NOMO-1 treated with dmso at 0.1 percent for 144 hours (cell line): ENCODE results near the gene CELF1.

Experiments used
- DNase-seq: peaks from one replicate; lab custom pipeline; 2025; ENCODE audit not compliant: unreplicated experiment; lab: John Stamatoyannopoulos, UW

Gene CELF1

GRCh38 chr11:47488674-47489394 is 64.1 kb downstream of the CELF1 start:
- DNase-seq, result no peak

- no peak for DNase-seq
Measured at GRCh38 chr11:47488111-47488510, 64.8 kb downstream of the CELF1 start.

DNA sequence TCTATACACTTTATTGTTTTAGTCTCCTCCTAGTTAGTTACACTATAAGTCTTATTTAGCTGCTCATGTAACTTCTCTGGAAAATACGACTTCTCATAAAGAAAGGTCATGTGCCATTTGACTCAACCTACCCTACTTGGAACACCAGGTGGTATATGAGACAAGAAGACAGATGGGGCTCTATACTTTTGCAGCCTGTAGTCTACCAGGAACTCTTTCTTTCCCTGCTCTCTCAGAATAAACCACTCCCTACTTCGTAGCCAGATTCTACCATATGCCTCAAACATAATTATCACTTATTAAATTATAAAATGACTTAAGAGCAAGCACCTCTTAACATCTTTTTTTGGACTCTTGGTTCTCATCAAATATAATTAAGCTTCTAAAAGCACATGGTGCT is 65.5 kb downstream of the CELF1 start:
- DNase-seq, result no peak

DNA sequence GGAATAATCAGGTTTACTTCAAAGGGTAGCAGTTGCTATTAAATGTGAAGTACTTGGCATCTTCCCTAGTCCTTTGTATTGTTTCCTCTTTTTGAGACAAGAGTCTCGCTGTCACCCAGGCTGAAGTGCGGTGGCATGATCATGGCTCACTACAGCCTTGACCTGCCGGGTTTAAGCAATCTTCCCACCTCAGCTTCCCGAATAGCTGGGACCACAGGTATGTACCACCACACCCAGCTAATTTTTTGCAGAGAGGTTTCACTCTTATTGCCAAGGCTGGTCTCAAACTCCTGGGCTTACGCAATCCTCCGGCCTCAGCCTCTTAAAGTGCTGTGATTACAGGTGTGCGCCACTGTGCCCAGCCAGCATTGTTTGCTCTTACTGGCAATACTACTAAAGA is 67.8 kb downstream of the CELF1 start:
- DNase-seq, result no peak

- no peak for DNase-seq
Measured at GRCh38 chr11:47483457-47483856, 69.5 kb downstream of the CELF1 start.

- no peak for DNase-seq
Measured at GRCh38 chr11:47480762-47481161, 72.2 kb downstream of the CELF1 start.

DNA sequence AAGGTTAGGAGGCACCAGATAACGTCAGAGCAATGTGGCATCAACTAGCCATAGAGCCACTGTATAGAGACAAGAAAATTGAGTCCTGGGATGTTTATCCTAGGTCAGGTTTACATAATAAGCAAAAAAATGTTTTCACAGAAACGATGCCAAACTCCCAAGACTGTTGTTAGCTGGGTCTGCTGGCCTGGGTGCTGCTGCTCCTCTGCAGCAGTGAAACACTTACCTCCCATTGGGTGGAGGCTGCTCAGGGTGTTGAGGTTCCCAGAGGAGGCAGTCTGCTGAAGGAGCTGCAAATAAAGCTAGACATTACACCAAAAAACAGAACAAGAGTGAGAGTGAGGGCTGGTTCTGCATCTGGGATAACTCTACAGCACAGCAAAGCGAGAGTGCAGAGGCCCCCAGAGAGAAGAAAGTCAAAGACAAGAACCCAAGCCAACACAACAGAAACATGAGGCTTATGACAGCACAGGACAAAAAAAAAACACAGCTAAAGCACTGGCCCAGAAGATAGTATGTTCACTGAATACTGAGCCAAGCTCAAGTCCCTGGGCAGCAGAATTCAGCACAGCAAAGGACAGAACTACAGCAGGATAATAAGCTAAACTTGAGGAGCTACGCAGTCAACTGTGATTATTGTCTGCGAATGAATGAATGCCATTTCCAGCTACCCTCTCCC is 74.1 kb downstream of the CELF1 start:
- no peak for DNase-seq

DNA sequence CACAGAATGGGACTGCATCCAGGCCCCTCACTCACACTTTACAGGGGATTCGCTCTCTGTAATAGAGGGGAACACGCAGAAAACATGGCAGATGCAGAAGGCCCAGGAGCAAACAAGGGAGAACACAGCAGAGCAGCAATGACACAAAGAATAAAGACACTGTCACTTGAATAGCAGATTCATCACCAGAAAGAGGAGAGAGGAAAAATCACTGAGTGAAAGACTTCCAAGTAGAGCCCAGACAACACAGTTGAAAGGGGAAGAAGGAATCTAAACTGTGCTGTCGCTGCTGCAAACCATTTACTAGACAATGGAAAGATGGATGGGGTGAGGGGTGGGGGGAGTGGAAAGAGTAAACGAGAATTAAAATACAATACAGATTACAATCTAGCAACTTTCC is 75.2 kb downstream of the CELF1 start:
- no peak for DNase-seq

- no peak for DNase-seq
Measured at GRCh38 chr11:47477323-47477722, 75.6 kb downstream of the CELF1 start.

GRCh38 chr11:47470671-47471070 is 82.3 kb downstream of the CELF1 start:
- DNase-seq, result no peak

GRCh38 chr11:47469361-47470179 is 83.4 kb downstream of the CELF1 start:
- no peak for DNase-seq

- no peak for DNase-seq
Measured at GRCh38 chr11:47468598-47469214, 84.2 kb downstream of the CELF1 start.

DNA sequence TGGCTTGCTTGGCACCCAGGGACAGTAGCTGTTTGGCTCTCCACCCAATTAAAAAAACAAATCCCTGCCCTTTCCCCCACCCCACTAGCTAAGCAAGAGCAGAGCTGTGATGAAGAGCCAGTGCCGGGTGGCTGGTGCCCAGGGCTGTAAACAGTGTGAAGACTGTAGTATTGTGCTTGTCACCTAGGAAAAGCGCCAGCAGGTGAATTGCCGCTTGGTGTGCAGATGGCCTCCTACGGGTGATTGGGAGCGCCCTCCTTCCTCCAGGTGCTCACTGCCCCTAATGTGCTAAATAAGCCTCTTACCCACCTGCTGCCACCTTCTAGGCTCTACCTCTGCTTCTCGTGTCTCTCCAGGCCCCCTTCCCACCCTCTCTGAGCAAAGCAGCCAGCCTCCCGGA is 85.6 kb downstream of the CELF1 start:
- DNase-seq, result no peak

GRCh38 chr11:47466701-47467250 is 86.2 kb downstream of the CELF1 start:
- no peak for DNase-seq

DNA sequence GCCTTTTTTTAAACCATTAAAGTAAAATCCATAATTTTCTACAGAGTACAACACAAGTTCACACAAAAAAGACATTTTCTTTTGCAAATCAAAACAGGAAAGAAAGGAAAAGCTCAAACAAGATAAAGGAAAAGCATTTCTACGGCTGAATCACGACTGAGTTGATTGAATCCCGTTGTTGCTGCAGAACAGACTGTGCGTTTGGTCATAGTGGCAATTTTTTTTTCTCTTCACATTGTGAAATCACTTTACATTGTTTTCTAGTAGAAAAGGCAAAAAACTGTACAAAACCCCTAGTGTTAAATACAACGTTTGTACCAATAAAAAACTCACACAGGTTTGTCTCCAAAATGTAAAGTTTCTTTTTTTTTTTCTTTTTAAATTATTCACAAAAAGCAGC is 86.7 kb downstream of the CELF1 start:
- DNase-seq, result no peak

DNA sequence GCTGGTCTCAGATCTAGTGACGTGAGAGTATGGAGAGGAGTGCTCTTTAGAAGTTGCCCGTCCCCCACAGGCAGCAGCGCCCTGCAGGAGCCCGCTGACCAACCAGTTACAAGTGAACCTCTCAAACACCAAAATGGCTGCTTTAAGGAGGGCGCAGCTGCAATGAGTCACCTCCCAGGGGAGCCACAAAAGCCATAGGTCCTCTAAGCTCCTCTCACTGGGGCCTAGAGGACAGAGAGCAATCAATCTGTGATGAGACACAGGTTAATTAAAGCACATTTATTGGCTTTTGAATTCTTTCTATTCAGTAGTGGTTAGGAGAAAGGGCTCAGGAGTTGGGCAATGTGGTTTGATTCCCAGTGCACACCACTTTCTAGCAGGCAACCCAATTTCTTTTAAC is 88.4 kb downstream of the CELF1 start:
- DNase-seq, result no peak

- no peak for DNase-seq
Measured at GRCh38 chr11:47461876-47462275, 91.1 kb downstream of the CELF1 start.

GRCh38 chr11:47460571-47461235 is 92.2 kb downstream of the CELF1 start:
- no peak for DNase-seq

GRCh38 chr11:47454258-47454671 is 98.7 kb downstream of the CELF1 start:
- peak; percentile 86 for DNase-seq

DNA sequence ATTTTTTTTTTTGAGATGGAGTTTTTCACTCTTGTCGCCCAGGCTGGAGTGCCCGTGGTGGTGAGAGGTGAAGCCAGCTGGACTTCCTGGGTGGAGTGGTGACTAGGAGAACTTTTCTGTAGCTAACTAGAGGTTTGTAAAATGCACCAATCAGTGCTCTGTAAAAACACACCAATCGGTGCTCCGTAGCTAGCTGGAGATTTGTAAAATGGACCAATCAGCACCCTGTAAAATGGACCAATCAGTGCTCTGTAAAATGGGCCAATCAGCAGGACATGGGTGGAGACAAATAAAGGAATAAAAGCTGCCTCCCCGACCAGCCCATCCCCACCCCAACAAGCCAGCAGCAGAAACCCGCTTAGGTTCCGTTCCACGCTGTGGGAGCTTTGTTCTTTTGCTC is 99.6 kb downstream of the CELF1 start:
- DNase-seq, result no peak

DNA sequence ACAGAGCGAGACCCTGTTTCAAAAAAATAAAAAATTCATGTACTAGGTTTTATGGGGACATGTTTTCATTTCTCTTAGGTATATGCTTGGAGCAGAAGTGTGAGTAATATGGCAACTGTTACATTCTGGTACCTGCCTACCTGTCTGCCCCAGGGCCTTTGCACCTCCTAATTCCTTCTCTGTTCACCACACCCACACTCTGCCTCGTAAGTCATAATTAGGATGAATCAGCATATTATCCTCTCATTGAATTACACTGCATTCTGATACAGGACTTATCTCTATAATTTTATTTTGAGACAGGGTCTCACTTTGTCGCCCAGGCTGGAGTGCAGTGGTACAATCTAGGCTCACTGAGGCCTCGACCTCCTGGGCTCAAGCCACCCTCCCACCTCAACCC is 100.9 kb downstream of the CELF1 start:
- no peak for DNase-seq
